Natural killer cell (primary cell): ENCODE data around the gene GYPC. TPM values are rescaled to one million over a fixed set of nuclear protein-coding genes. Genes with fewer than 3 reads are reported as not detected.
A peak's percentile ranks its signal among the peaks of the same experiment; 100 is the strongest.

Experiments
- ATAC-seq, 3 donors: fragments of 150-1000 bp in 2 of 3; fragments of 200-7000 bp in 1 of 3; cut with Tn5 transposase; 1 replicate in 1 of 3; 2 replicates in 2 of 3; pipeline ENCODE4 v1.10.0; 2021; ENCODE audit warnings: mild to moderate bottlenecking in 2 of 3, moderate library complexity in 2 of 3
- DNase-seq, 2 donors: peaks; one replicate each; pipeline versions ENCODE4 v3.0.0 to v3.0.0-alpha.2; 2013 to 2021; ENCODE audit warnings: mixed read lengths in 1 of 2
- H3K27ac ChIP-seq: one replicate; pipeline ENCODE4 v1.5.1; 2013; ENCODE audit warnings: mild to moderate bottlenecking, low read length
- H3K27me3 ChIP-seq: one replicate; pipeline ENCODE4 v1.6.1; 2013; ENCODE audit warnings: low read length; ENCODE audit not compliant: control insufficient read depth, insufficient read depth
- H3K36me3 ChIP-seq: one replicate; pipeline ENCODE4 v1.6.1; 2013; ENCODE audit warnings: low read length; ENCODE audit not compliant: control insufficient read depth, insufficient read depth
- H3K4me1 ChIP-seq: one replicate; pipeline ENCODE4 v1.6.1; 2013; ENCODE audit warnings: low read length; ENCODE audit not compliant: control insufficient read depth, insufficient read depth
- H3K4me3 ChIP-seq: one replicate; pipeline ENCODE4 v1.5.1; 2013; ENCODE audit warnings: low read length
- H3K9me3 ChIP-seq: one replicate; pipeline ENCODE4 v1.6.1; 2013; ENCODE audit warnings: low read length; ENCODE audit not compliant: control insufficient read depth, insufficient read depth
- H3K27ac Mint-ChIP-seq, 2 donors: one replicate each; pipeline ENCODE4 v1.8.0; 2022; ENCODE audit warnings: mild to moderate bottlenecking in 2 of 2, mixed read lengths in 2 of 2, moderate library complexity in 1 of 2
- H3K27me3 Mint-ChIP-seq, 2 donors: one replicate each; pipeline ENCODE4 v1.8.0; 2022; ENCODE audit warnings: low read depth in 2 of 2, mixed read lengths in 2 of 2
- H3K36me3 Mint-ChIP-seq: one replicate; pipeline ENCODE4 v1.8.0; 2022; ENCODE audit warnings: mixed read lengths
- H3K4me1 Mint-ChIP-seq, 2 donors: one replicate each; pipeline ENCODE4 v1.8.0; 2022; ENCODE audit warnings: mixed read lengths in 2 of 2
- H3K4me3 Mint-ChIP-seq: one replicate; pipeline ENCODE4 v1.8.0; 2022; ENCODE audit warnings: mild to moderate bottlenecking, moderate library complexity, mixed read lengths
- H3K9me3 Mint-ChIP-seq, 2 donors: one replicate each; pipeline ENCODE4 v1.8.0; 2022; ENCODE audit warnings: mixed read lengths in 2 of 2
- CTCF ChIP-seq: fragments of 200-600 bp; IDR thresholded peaks from one replicate; pipeline ENCODE4 v1.8.0; 2022; ENCODE audit warnings: antibody characterized with exemption
- WGBS: methylation state at CpG from one replicate; pipeline ENCODE4 v1.1.7; 2013; ENCODE audit warnings: missing lambda C conversion rate; ENCODE audit not compliant: insufficient coverage; 5-methylcytosine and 5-hydroxymethylcytosine counted together
- intact Hi-C: fragments of 100-400 bp; cut with micrococcal nuclease; formaldehyde crosslinking; loops from one replicate; pipeline ENCODE4 v1.14.2; 2022
- total RNA-seq, 4 donors: library from RNA; stranded (reverse); fragments of 120-200 nt in 1 of 4; gene quantifications; one replicate each; pipeline versions ENCODE4 v1.2.3 to v1.2.4, GENCODE V29; 2013 to 2022

GYPC gene
- total RNA-seq, 3 donors from 2014 or later (not counting 1 experiment from before 2014, with no cell fraction given) = 74.2 to 92.3 (median 78.7) TPM

DNA sequence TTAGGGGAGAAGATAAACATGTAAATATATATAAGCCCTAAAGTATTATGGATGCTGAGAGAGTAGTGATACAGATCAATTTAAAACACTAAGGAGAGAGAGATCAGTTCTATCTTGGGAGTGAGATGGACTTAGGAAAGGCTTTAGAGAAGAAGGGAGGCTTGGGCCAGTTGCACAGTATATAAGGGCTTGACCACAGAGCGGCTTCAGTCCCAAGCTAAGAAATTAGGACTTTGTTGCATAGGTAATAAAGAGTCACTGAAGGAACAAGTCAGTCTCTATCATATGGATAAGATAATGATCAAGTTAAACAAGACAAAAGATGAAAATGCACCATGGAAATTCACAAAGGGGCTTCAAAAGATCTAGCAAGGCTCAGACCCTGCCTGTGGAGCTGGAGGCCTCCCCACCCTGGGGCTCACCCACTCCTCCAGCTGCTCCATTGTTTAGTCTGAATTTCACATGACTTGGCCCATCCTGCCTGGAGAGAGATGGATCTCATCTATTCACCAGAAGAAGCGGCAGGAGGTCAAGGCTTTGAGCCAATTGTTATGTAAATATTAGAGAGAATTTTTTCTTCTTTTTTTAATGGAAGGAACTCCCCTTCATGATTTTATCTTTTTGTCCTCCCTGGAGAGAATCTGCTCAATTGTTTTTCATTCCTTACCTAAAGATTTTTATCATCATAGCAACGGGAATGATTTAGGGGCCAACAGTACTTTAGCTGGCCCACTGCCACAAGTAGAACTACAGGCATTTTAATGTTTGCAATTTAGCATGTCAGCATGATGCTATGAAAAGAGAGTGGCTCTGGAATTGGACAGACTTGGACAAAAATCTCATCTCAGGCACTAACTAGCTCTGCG lies 44.0 kb downstream of the GYPC start:
- no peaks in the 10 kb centered on the region for H3K36me3 Mint-ChIP-seq
- Histone ChIP-seq H3K27me3 (no peaks in the 10 kb centered on the region), H3K4me1 (no peaks in the 10 kb centered on the region), H3K27ac (no peak overlapping the region), H3K36me3 (peaks cover 35% of the 10 kb centered on the region), H3K4me3 (no peak overlapping the region), H3K9me3 (no peaks in the 10 kb centered on the region)
- H3K27me3 Mint-ChIP-seq = no peaks in the 10 kb centered on the region
- no peak for TF ChIP-seq CTCF
- H3K27ac Mint-ChIP-seq = peak overlapping the region; percentile 28 to 42
- no peaks in the 10 kb centered on the region for H3K4me1 Mint-ChIP-seq
- no peak overlapping the region for H3K4me3 Mint-ChIP-seq
- WGBS = 97% methylated on average over 3 of the region's 4 CpGs
- H3K9me3 Mint-ChIP-seq = no peaks in the 10 kb centered on the region
- no peak for DNase-seq
- intact Hi-C loops = no loop called here
- no peak for ATAC-seq

- H3K4me3 ChIP-seq = no peak overlapping the region
- intact Hi-C loops = no loop called here
- Mint-ChIP-seq H3K36me3 (no peaks in the 10 kb centered on the region), H3K27me3 (no peaks in the 10 kb centered on the region), H3K4me3 (no peak overlapping the region), H3K27ac (peak overlapping the region in 1 of 2 donors; percentile 42), H3K9me3 (no peaks in the 10 kb centered on the region), H3K4me1 (no peaks in the 10 kb centered on the region)
- H3K27me3 ChIP-seq = no peaks in the 10 kb centered on the region
- DNase-seq = no peak
- no peaks in the 10 kb centered on the region for H3K9me3 ChIP-seq
- ATAC-seq = no peak
- TF ChIP-seq CTCF = no peak
- H3K36me3 ChIP-seq = peaks cover 29% of the 10 kb centered on the region
- H3K27ac ChIP-seq = no peak overlapping the region
- no peaks in the 10 kb centered on the region for H3K4me1 ChIP-seq
- WGBS = 53% methylated on average over 2 of the region's 2 CpGs
These were observed 44.7 kb downstream of the GYPC start for GRCh38 chr2:126700677-126701076.

GRCh38 chr2:126703311-126703710 lies 47.4 kb downstream of the GYPC start:
- Histone ChIP-seq H3K9me3 (no peaks in the 10 kb centered on the region), H3K27ac (no peak overlapping the region), H3K27me3 (no peaks in the 10 kb centered on the region), H3K4me3 (no peak overlapping the region), H3K4me1 (no peaks in the 10 kb centered on the region), H3K36me3 (peaks cover 3% of the 10 kb centered on the region)
- DNase-seq (no peak), ATAC-seq (no peak)
- no peak for TF ChIP-seq CTCF
- intact Hi-C loops = no loop called here
- H3K27me3 Mint-ChIP-seq = peaks cover 5 to 10% of the 10 kb centered on the region in 2 donors
- H3K27ac Mint-ChIP-seq = no peak overlapping the region
- no peaks in the 10 kb centered on the region for H3K36me3 Mint-ChIP-seq
- 97% methylated on average over 7 of the region's 7 CpGs for WGBS
- no peaks in the 10 kb centered on the region for H3K4me1 Mint-ChIP-seq
- no peak overlapping the region for H3K4me3 Mint-ChIP-seq
- no peaks in the 10 kb centered on the region for H3K9me3 Mint-ChIP-seq
